ENCODE data around the gene LDLRAD4.

The LDLRAD4 gene

GRCh38 chr18:13444430-13445240 is 226.1 kb downstream of the LDLRAD4 start:
- DNase-seq (ENCODE audit: low read depth, low spot score) = no peak

DNA sequence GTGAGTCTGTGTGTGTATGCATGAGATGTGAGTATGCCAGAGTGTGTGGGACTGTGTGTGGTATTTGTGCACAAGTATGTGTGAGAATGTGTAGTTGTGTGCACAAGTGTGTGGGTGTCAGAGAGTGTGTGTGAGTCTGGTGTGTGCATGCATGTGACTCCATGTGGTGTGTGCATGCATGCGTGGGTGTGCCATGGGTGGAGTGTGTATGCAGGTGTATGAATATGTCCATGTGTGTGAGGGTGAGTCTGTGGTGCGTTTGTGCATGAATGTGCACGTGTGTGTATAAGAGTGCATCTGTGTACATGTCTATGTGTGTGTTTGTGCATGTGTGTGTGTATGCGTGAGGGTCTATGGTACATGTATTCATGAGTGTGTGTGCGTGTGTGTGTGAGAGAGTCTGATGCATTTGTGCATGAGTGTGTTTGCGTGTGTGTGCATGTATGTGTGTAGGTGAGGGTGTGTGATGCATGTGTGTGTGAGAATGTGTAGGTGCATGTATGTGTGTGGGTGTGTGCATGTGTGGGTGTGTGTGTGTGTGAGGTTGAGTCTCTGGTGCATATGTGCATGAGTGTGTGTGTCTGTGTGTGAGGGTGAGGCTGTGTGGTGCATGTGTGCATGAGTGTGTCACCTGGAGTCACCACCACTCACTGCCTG is 226.8 kb downstream of the LDLRAD4 start:
- no peak for DNase-seq (ENCODE audit: low read depth, low spot score)

DNA sequence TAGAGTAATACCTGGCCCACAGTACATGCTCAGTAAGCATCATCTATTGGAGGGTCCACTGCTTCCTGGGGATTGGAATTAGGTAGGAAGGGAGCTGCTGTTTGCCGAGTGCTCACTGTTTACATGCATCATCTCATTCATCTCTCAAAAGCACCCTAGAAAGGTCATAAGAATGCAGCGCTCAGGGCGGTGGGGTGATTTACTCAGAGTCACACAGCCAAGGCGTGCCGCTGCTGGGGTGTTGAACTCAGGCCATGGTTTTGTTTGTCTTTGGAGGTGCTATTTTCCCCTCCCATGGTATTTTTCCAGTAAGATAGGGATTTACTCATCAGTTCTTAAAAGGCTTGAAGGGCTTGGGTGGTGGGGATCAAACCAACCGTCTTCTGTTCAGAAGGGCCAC is 227.5 kb downstream of the LDLRAD4 start:
- no peak for DNase-seq (ENCODE audit: low read depth, low spot score)

- no peak for DNase-seq (ENCODE audit: low read depth, low spot score)
These were observed 228.3 kb downstream of the LDLRAD4 start for GRCh38 chr18:13446610-13447461.

- no peak for DNase-seq (ENCODE audit: low read depth, low spot score)
These were observed 229.2 kb downstream of the LDLRAD4 start for GRCh38 chr18:13447621-13448334.

- DNase-seq (ENCODE audit: low read depth, low spot score) = no peak
These were observed 229.8 kb downstream of the LDLRAD4 start for GRCh38 chr18:13448335-13448795.

- DNase-seq (ENCODE audit: low read depth, low spot score) = no peak
These were observed 231.1 kb downstream of the LDLRAD4 start for GRCh38 chr18:13449651-13450050.

- DNase-seq (ENCODE audit: low read depth, low spot score) = no peak
These were observed 232.0 kb downstream of the LDLRAD4 start for GRCh38 chr18:13450289-13451212.

GRCh38 chr18:13451213-13451540 is 232.6 kb downstream of the LDLRAD4 start:
- no peak for DNase-seq (ENCODE audit: low read depth, low spot score)

- no peak for DNase-seq (ENCODE audit: low read depth, low spot score)
These were observed 233.3 kb downstream of the LDLRAD4 start for GRCh38 chr18:13451661-13452387.

DNA sequence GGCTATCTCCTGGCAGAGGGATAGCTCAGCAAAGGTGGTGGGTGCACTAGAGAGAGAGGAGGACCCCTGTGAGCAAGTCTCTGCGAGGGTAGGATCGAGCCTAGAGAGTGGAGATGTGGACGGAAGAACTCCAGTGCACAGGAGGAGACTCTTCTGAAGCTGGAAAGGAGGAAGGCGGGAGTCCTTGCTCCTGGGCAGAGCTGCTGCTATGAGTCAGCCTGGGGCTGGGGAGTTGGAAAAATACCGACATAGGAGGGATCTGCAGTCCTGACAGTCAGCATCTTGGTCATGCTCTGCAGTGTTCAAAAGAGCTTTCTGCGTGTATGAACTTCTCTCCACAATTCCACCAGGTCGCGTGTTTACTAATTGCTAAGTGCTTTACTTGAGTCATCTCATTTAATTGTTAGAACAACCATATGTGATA is 233.8 kb downstream of the LDLRAD4 start:
- DNase-seq (ENCODE audit: low read depth, low spot score) = no peak

DNA sequence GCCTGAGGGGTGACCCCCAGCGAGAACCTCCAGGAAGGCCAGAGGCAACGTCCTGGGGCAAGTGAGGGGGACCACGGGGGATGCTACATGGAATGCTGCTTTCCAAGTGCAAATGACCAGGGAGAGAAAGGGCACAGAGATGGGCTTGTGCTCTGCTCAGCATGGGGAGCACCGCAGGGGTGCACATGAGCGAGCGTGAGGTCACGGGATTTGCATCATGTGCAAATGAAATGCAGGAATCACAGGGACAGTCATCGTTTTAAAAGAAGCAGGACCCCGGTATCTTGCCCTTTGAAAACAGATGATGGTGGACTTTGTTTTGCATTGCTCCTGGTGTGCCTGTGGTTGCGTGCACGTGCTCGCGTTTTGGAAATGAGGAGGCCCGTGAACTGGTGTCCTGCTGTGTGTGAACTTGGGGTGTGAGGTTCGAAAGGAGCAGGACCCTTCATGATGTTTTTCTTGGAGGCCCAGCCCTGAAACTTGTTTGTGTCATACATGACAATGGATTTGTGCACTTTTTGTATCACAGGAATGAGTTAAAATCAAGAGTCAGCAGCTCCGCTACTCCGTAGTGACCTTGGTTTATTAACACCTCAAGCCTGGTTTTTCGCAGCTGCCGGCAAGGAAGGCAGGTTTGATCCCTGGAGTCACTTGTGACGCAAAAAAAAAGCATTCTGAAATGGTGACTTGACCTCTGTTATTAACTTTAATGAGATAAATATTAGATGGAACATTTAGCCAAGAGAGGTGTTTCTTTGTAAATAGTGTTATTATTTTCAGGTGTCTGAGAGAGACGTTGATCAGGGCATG is 234.5 kb downstream of the LDLRAD4 start:
- no peak for DNase-seq (ENCODE audit: low read depth, low spot score)

DNA sequence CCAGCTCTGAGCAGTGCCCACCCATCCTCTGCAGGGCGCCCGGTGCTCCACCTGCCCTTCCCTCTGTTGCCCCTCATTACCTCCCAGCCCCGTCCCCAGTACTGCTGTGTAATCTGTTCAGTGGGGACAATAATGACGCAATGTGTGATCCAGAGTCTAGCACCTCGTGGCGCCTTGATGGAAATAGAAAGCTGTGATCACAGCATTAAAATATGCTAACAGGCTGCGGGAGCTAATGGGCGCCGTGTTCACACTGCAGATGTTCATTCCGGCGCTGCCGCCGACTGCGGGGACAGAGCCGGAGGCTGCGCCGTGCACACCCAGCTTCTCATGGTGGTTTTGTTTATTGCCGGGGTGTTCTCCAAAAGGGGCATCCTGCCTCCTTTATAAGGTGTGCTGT is 235.2 kb downstream of the LDLRAD4 start:
- no peak for DNase-seq (ENCODE audit: low read depth, low spot score)

- DNase-seq (ENCODE audit: low read depth, low spot score) = no peak
These were observed 236.0 kb downstream of the LDLRAD4 start for GRCh38 chr18:13454363-13455150.

- DNase-seq (ENCODE audit: low read depth, low spot score) = no peak
These were observed 236.9 kb downstream of the LDLRAD4 start for GRCh38 chr18:13455471-13455870.

DNA sequence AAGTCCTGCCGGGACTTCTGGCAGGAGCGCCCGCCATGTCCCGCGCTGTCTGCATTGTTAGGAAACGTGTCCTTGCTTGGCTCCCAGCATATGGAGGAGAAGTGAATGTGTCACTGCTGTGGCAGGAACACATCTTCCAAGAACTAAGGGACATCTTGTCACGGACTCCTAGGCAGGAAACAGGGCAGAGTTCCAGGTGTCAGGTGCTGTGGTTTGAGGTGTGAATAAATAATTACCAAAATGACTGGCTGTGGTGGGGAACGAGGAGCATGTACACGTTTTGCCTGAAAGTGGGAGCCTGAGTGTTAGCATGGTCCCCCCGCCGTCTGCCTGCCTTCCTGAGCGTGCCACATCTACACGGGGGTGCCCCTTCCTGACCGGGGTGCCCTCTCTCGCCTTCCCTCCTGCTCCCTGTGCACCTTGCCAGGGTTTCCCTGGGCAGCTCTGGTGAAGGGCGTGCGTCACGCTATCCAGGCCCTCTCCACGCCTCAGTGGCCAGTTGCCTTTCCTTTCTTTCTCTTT is 237.5 kb downstream of the LDLRAD4 start:
- no peak for DNase-seq (ENCODE audit: low read depth, low spot score)

DNA sequence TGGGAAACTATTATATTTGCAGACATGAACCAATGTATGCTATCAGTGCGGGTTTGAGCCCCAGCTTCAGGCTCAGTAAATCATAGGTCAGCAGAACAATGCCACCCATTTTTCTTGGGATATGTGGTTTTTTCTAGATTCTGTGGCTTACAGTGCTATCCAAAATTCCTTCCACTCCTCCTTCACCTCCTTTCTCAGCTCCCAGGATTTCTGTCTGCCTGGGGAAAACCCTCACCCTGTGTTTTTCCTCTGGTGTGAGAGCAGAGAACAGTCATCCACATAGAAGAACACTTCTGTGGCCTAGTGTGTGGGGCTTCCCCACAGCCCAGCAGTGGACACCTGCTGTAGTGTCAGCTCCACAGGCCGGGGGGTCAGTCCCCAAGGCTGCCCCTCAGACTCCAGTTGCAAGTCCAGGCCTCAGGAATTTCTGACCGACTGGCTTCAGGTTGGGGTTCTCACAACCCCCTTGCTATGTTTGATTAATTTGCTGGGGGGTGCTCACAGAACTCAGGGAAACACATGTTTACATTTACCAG is 238.2 kb downstream of the LDLRAD4 start:
- DNase-seq (ENCODE audit: low read depth, low spot score) = no peak

DNA sequence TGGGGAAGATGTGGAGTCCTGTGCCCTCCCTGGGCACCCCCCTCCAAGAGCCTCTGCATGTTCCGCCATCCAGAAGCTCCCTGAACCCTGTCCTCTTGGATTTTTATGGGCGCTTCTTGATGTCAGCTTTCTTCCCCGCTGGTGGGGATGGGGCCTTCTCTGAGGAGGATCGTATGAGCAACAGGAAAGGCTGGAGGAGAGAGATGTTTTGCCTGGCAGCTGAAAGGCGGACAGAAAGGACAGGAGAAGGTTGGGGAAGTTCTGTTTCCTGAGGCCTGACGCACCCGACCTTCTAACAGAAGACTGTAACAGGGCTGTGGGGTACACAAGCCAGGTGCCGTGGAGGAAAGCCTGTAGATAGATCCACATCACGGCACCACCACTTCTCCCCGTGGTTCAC is 238.8 kb downstream of the LDLRAD4 start:
- no peak for DNase-seq (ENCODE audit: low read depth, low spot score)
